Type B pancreatic cell (in vitro differentiated cells): ENCODE measurements around the gene OR6J1. TPM values are rescaled to one million over a fixed set of nuclear protein-coding genes. Genes with fewer than 3 reads are reported as not detected.

ENCODE experiments used
- DNase-seq: peaks from one replicate; pipeline ENCODE4 v3.0.0; 2021; ENCODE audit warnings: mixed read lengths; ENCODE audit not compliant: unreplicated experiment; ENCODE audit errors: extremely low spot score
- H3K27ac Mint-ChIP-seq: 2 replicates; pipeline ENCODE4 v1.8.0; 2021; ENCODE audit warnings: mild to moderate bottlenecking, mixed read lengths
- H3K27me3 Mint-ChIP-seq: 2 replicates; pipeline ENCODE4 v1.8.0; 2021; ENCODE audit warnings: mixed read lengths
- H3K36me3 Mint-ChIP-seq: 2 replicates; pipeline ENCODE4 v1.8.0; 2021; ENCODE audit warnings: mixed read lengths
- H3K4me1 Mint-ChIP-seq: one replicate; pipeline ENCODE4 v1.8.0; 2021; ENCODE audit warnings: mixed read lengths; ENCODE audit not compliant: unreplicated experiment
- H3K4me3 Mint-ChIP-seq: 2 replicates; pipeline ENCODE4 v1.8.0; 2021; ENCODE audit warnings: mild to moderate bottlenecking, mixed read lengths
- H3K9me3 Mint-ChIP-seq: 2 replicates; pipeline ENCODE4 v1.8.0; 2021; ENCODE audit warnings: mixed read lengths
- total RNA-seq: library from RNA; stranded (reverse); gene quantifications from 2 replicates; pipeline ENCODE4 v1.2.1, GENCODE V29; 2021; ENCODE audit warnings: low replicate concordance
- TF ChIP-seq, protein P1 (sequence below): fragments of 200-600 bp; sonication (generic); conservative IDR thresholded peaks from 2 replicates; pipeline ENCODE4 v1.5.0; 2021; ENCODE audit warnings: antibody characterized with exemption, mild to moderate bottlenecking

The OR6J1 gene
- total RNA-seq, 1 donor from 2014 or later: not detected

DNA sequence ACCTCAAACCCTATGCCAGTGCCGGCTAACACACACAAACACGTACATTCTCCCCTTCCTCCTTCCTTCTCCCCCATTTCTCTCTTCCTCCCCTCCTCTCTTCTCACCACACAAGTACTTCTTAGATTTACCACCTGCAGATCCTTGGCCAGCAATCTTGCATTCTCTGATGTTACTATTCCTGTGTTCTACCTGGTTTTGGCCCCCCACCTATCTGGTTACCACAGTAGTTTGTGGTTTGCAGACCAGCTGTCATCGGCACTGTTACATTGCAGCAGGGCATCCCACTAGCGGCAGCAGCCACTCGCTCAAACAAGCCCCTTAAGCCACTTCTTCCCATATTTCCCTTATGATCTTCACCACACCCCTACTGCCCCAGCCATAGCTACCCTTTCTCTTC is 42.2 kb downstream of the OR6J1 start:
- peaks cover under 1% of the 10 kb centered on the region for H3K27me3 Mint-ChIP-seq
- DNase-seq: no peak
- peaks cover 30% of the 10 kb centered on the region for H3K36me3 Mint-ChIP-seq
- H3K9me3 Mint-ChIP-seq: no peaks in the 10 kb centered on the region
- H3K27ac Mint-ChIP-seq: peak overlapping the region; percentile 92
- TF ChIP-seq, protein P1, sequence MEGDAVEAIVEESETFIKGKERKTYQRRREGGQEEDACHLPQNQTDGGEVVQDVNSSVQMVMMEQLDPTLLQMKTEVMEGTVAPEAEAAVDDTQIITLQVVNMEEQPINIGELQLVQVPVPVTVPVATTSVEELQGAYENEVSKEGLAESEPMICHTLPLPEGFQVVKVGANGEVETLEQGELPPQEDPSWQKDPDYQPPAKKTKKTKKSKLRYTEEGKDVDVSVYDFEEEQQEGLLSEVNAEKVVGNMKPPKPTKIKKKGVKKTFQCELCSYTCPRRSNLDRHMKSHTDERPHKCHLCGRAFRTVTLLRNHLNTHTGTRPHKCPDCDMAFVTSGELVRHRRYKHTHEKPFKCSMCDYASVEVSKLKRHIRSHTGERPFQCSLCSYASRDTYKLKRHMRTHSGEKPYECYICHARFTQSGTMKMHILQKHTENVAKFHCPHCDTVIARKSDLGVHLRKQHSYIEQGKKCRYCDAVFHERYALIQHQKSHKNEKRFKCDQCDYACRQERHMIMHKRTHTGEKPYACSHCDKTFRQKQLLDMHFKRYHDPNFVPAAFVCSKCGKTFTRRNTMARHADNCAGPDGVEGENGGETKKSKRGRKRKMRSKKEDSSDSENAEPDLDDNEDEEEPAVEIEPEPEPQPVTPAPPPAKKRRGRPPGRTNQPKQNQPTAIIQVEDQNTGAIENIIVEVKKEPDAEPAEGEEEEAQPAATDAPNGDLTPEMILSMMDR: no peak
- H3K4me3 Mint-ChIP-seq: peak overlapping the region; percentile 67
- peaks cover 32% of the 10 kb centered on the region for H3K4me1 Mint-ChIP-seq

DNA sequence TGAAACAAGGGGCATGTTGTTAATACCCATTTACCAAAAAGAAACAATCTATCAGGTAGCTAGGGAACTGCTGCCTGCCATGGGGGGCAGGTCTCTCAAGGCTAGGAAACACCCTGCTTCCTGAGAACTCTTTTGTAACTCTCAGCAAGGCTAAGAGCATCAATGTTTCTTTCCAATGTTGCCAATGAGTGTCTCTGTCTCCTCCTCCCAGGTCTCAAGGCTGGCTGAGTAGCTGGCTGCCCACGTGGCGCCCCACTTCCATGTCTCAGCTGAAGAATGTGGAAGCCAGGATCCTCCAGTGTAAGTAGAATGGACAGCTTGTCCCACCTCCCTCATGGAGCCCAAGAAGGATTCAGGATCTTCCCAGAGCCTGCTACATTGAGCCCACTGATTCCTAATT is 42.7 kb downstream of the OR6J1 start:
- Mint-ChIP-seq H3K36me3 (peaks cover 27% of the 10 kb centered on the region), H3K27ac (peak overlapping the region; percentile 92), H3K27me3 (peaks cover 3% of the 10 kb centered on the region), H3K4me3 (peak overlapping the region; percentile 67), H3K4me1 (peaks cover 32% of the 10 kb centered on the region), H3K9me3 (no peaks in the 10 kb centered on the region)
- TF ChIP-seq, protein P1: no peak
- no peak for DNase-seq

DNA sequence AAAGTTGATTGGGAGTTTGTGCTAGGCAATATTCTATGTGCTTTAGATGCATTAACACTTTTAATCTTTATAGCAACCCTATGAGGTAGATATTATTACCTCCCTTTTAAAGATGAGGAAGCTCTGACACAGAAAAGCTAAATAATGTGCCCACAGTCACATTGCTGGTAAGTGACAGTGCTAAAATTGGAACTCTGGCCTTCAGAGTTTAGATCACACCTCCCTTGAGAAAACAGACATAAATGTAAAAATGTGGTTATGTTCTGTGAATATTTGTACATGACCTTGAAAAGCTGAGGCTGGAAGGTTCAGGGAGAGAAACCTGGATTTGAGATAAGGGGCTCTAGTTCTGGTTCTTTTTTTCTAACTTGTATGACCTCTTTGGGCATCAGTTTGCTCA is 44.1 kb downstream of the OR6J1 start:
- H3K4me1 Mint-ChIP-seq: peaks cover 32% of the 10 kb centered on the region
- H3K36me3 Mint-ChIP-seq: peaks cover 23% of the 10 kb centered on the region
- no peaks in the 10 kb centered on the region for H3K9me3 Mint-ChIP-seq
- TF ChIP-seq, protein P1: no peak
- H3K27ac Mint-ChIP-seq: peak overlapping the region; percentile 96
- peak overlapping the region; percentile 98 for H3K4me3 Mint-ChIP-seq
- peaks cover 10% of the 10 kb centered on the region for H3K27me3 Mint-ChIP-seq
- DNase-seq: no peak

DNA sequence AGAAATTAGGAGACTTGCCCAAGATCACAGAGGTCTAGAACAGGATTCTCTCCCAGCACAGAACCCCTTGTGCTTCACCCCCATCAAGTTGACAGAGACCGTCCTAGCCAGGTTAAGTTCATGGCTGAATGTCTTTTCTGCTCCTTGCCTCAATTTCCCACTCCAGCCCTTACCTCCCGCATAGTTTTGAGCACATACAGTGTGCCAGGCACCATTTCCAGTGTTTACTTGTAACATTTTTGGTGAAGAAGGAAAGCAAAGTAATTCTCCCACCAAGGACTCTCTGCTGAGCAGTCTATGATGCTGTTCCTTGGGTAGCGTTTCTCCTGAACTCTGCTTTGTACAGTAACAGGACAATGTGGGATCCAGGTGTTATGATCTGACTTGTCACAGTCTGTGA is 44.8 kb downstream of the OR6J1 start:
- peak overlapping the region; percentile 96 for H3K27ac Mint-ChIP-seq
- peaks cover 32% of the 10 kb centered on the region for H3K4me1 Mint-ChIP-seq
- peaks cover 16% of the 10 kb centered on the region for H3K27me3 Mint-ChIP-seq
- TF ChIP-seq, protein P1: no peak
- peak overlapping the region; percentile 98 for H3K4me3 Mint-ChIP-seq
- DNase-seq: no peak
- H3K36me3 Mint-ChIP-seq: peaks cover 23% of the 10 kb centered on the region
- H3K9me3 Mint-ChIP-seq: no peaks in the 10 kb centered on the region

DNA sequence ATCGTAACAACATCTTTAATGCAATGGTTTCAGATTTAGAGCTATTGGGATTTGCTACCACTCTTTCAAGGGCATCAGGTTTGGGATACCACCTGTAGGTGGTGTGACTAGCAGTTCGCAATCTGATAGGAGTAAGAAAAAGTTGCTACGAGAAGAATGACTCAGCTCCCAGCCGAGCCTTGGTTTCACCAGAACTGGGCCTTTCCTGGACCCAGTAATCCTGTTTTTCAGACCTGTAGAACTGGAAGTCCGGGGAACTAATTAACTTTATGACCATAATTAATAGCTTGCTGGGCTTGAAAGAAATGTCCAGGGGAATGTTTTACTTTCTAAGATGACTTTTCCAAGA is 45.3 kb downstream of the OR6J1 start:
- Mint-ChIP-seq H3K27ac (peak overlapping the region; percentile 96), H3K36me3 (peaks cover 22% of the 10 kb centered on the region), H3K4me1 (peaks cover 32% of the 10 kb centered on the region), H3K4me3 (peak overlapping the region; percentile 98), H3K27me3 (peaks cover 21% of the 10 kb centered on the region), H3K9me3 (no peaks in the 10 kb centered on the region)
- no peak for DNase-seq
- TF ChIP-seq, protein P1: peak; percentile 45
